CD14-positive monocyte (primary cell): ENCODE measurements around the gene MGARP. TPM values are rescaled to one million over a fixed set of nuclear protein-coding genes. Genes with fewer than 3 reads are reported as not detected.

Source experiments
- DNase-seq, 3 donors: peaks; one replicate each; pipeline ENCODE4 v3.0.0-alpha.2; 2011 to 2022
- H2AFZ ChIP-seq: 2 replicates; pipeline ENCODE4 v1.6.0; 2012; ENCODE audit warnings: mild to moderate bottlenecking, low read depth, low read length, inconsistent platforms; ENCODE audit not compliant: insufficient read depth, poor library complexity, severe bottlenecking
- H3K27ac ChIP-seq, 2 donors: 1 replicate in 1 of 2; 2 replicates in 1 of 2; pipeline ENCODE4 v1.5.1; 2012 to 2013; ENCODE audit warnings: low read length in 2 of 2, control low read depth in 1 of 2, inconsistent platforms in 1 of 2, low read depth in 1 of 2, mild to moderate bottlenecking in 1 of 2
- H3K27me3 ChIP-seq, 2 donors: one replicate each; pipeline versions ENCODE4 v1.6.0 to v1.6.1; 2011 to 2013; ENCODE audit warnings: low read length in 2 of 2; ENCODE audit not compliant: control insufficient read depth in 2 of 2, insufficient read depth in 2 of 2
- H3K36me3 ChIP-seq, 2 donors: replicated peaks in 1 of 2; 1 replicate in 1 of 2; 2 replicates in 1 of 2; pipeline versions ENCODE4 v1.5.1 to v1.6.1; 2012 to 2013; ENCODE audit warnings: low read length in 2 of 2, control low read depth in 1 of 2, inconsistent platforms in 1 of 2, mild to moderate bottlenecking in 1 of 2; ENCODE audit not compliant: insufficient read depth in 2 of 2, control insufficient read depth in 1 of 2
- H3K4me1 ChIP-seq, 2 donors: 1 replicate in 1 of 2; 2 replicates in 1 of 2; pipeline versions ENCODE4 v1.5.1 to v1.6.1; 2012 to 2013; ENCODE audit warnings: low read length in 2 of 2, control low read depth in 1 of 2, inconsistent platforms in 1 of 2, mild to moderate bottlenecking in 1 of 2, moderate library complexity in 1 of 2; ENCODE audit not compliant: insufficient read depth in 2 of 2, control insufficient read depth in 1 of 2
- H3K4me2 ChIP-seq: replicated peaks from 2 replicates; pipeline ENCODE3; 2012; ENCODE audit warnings: low read length, moderate library complexity, mild to moderate bottlenecking; ENCODE audit not compliant: poor library complexity, severe bottlenecking; ENCODE audit errors: extremely low read depth
- H3K4me3 ChIP-seq, 3 experiments: fragments of 200-600 bp in 1 of 3; sonication (generic) in 1 of 3; replicated peaks in 1 of 3; 1 replicate in 2 of 3; 2 replicates in 1 of 3; pipeline ENCODE4 v1.5.1; 2011 to 2013; ENCODE audit warnings: low read length in 3 of 3, mild to moderate bottlenecking in 3 of 3, control low read depth in 2 of 3, low read depth in 2 of 3, inconsistent platforms in 1 of 3, moderate library complexity in 1 of 3
- H3K79me2 ChIP-seq: 2 replicates; pipeline ENCODE4 v1.6.0; 2012; ENCODE audit warnings: mild to moderate bottlenecking, control low read depth, inconsistent platforms, low read length, moderate library complexity; ENCODE audit not compliant: insufficient read depth
- H3K9ac ChIP-seq: 2 replicates; pipeline ENCODE4 v1.6.0; 2017; ENCODE audit warnings: low read length, mild to moderate bottlenecking; ENCODE audit not compliant: insufficient read depth, poor library complexity, severe bottlenecking
- H3K9me3 ChIP-seq, 2 donors: replicated peaks in 1 of 2; 1 replicate in 1 of 2; 2 replicates in 1 of 2; pipeline versions ENCODE4 v1.5.1 to v1.6.1; 2012 to 2013; ENCODE audit warnings: low read length in 2 of 2, control low read depth in 1 of 2; ENCODE audit not compliant: control insufficient read depth in 1 of 2, insufficient read depth in 1 of 2
- H4K20me1 ChIP-seq: 2 replicates; pipeline ENCODE4 v1.6.0; 2012; ENCODE audit warnings: mild to moderate bottlenecking, low read length, control low read depth, moderate library complexity; ENCODE audit not compliant: insufficient read depth
- H3K27ac Mint-ChIP-seq, 7 donors: one replicate each; pipeline ENCODE4 v1.8.0; 2020; ENCODE audit warnings: mild to moderate bottlenecking in 7 of 7, mixed read lengths in 7 of 7, moderate library complexity in 6 of 7, inconsistent platforms in 2 of 7
- H3K27me3 Mint-ChIP-seq, 3 donors: one replicate each; pipeline ENCODE4 v1.8.0; 2021 to 2022; ENCODE audit warnings: low read depth in 3 of 3, mild to moderate bottlenecking in 3 of 3, mixed read lengths in 3 of 3, moderate library complexity in 3 of 3, inconsistent platforms in 1 of 3
- H3K36me3 Mint-ChIP-seq, 2 donors: one replicate each; pipeline ENCODE4 v1.8.0; 2020; ENCODE audit warnings: mixed read lengths in 2 of 2, inconsistent platforms in 1 of 2, mild to moderate bottlenecking in 1 of 2
- H3K4me1 Mint-ChIP-seq: one replicate; pipeline ENCODE4 v1.8.0; 2020; ENCODE audit warnings: mild to moderate bottlenecking, mixed read lengths
- H3K4me3 Mint-ChIP-seq, 2 donors: one replicate each; pipeline ENCODE4 v1.8.0; 2020; ENCODE audit warnings: mild to moderate bottlenecking in 2 of 2, mixed read lengths in 2 of 2, moderate library complexity in 1 of 2
- H3K9me3 Mint-ChIP-seq, 7 donors: one replicate each; pipeline ENCODE4 v1.8.0; 2020 to 2022; ENCODE audit warnings: mixed read lengths in 7 of 7, mild to moderate bottlenecking in 6 of 7, moderate library complexity in 6 of 7, inconsistent platforms in 2 of 7
- CTCF ChIP-seq: fragments of 200-600 bp; IDR thresholded peaks from one replicate; pipeline ENCODE4 v1.8.0; 2022; ENCODE audit warnings: antibody characterized with exemption, mild to moderate bottlenecking
- WGBS: methylation state at CpG from one replicate; pipeline ENCODE4 v1.1.5; 2013; ENCODE audit warnings: missing lambda C conversion rate; ENCODE audit not compliant: insufficient coverage; 5-methylcytosine and 5-hydroxymethylcytosine counted together
- intact Hi-C, 2 donors: fragments of 100-400 bp; cut with micrococcal nuclease; formaldehyde crosslinking; loops; one replicate each; pipeline versions ENCODE4 v1.15.0 to v1.15.1; 2023
- polyA plus RNA-seq, 3 donors: library from polyadenylated mRNA; depleted of rRNA in 1 of 3; unstranded in 2 of 3; stranded (reverse) in 1 of 3; fragments of 300-500 nt in 2 of 3; fragments of >200 nt in 1 of 3; fragmentation: Illumina TruSeq in 2 of 3; gene quantifications; 1 replicate in 2 of 3; 2 replicates in 1 of 3; pipeline ENCODE4 v1.2.3, GENCODE V29; 2012 to 2021

The MGARP gene
- polyA plus RNA-seq, 3 donors: 0.19 TPM; not detected in 2

- H3K27me3 ChIP-seq: no peaks in the 10 kb centered on the region
- no peak overlapping the region for H2AFZ ChIP-seq
- H3K4me2 ChIP-seq: no peak overlapping the region
- no peaks in the 10 kb centered on the region for H3K9me3 Mint-ChIP-seq
- H3K9ac ChIP-seq: no peak overlapping the region
- H3K27ac ChIP-seq: no peak overlapping the region
- H3K27me3 Mint-ChIP-seq: peaks cover 0 to 2% (median 1%) of the 10 kb centered on the region in 3 donors
- no peak overlapping the region for H3K27ac Mint-ChIP-seq
- H3K4me3 ChIP-seq: no peak overlapping the region
- no peaks in the 10 kb centered on the region for H3K36me3 ChIP-seq
- intact Hi-C loops: loop anchor here (5.0 to 10.0 kb wide), 3 partner anchors 55 to 132 kb away; partner anchors contain the start of gene ELF2 (in 1 of the 2)
- no peaks in the 10 kb centered on the region for H3K9me3 ChIP-seq
- H3K36me3 Mint-ChIP-seq: no peaks in the 10 kb centered on the region
- no CpG with 5 or more reads among the region's 3 CpGs for WGBS
- H3K79me2 ChIP-seq: no peaks in the 10 kb centered on the region
- peaks cover 2 to 5% of the 10 kb centered on the region in 2 donors for H3K4me1 ChIP-seq
- no peaks in the 10 kb centered on the region for H4K20me1 ChIP-seq
- peaks cover 13% of the 10 kb centered on the region for H3K4me1 Mint-ChIP-seq
- peak; percentile 83 for TF ChIP-seq CTCF
- DNase-seq: peak; percentile 21 to 52 (median 51)
- no peak overlapping the region for H3K4me3 Mint-ChIP-seq
Observed at GRCh38 chr4:139229534-139230039, 50.4 kb downstream of the MGARP start.

- Histone ChIP-seq H3K4me1 (peaks cover 6 to 13% of the 10 kb centered on the region in 2 donors), H4K20me1 (no peaks in the 10 kb centered on the region), H3K36me3 (no peaks in the 10 kb centered on the region), H2AFZ (peak overlapping the region; percentile 31), H3K27ac (no peak overlapping the region), H3K9ac (no peak overlapping the region), H3K79me2 (no peaks in the 10 kb centered on the region), H3K9me3 (no peaks in the 10 kb centered on the region), H3K4me3 (no peak overlapping the region), H3K27me3 (no peaks in the 10 kb centered on the region), H3K4me2 (no peak overlapping the region)
- 20% methylated on average over 1 of the region's 2 CpGs for WGBS
- no peak overlapping the region for H3K4me3 Mint-ChIP-seq
- H3K4me1 Mint-ChIP-seq: peaks cover 18% of the 10 kb centered on the region
- intact Hi-C loops: loop anchor here (5.0 to 10.0 kb wide), 3 partner anchors 53 to 131 kb away; partner anchors contain the start of gene ELF2 (in 1 of the 2)
- H3K9me3 Mint-ChIP-seq: peaks cover 0 to 2% (median 0%) of the 10 kb centered on the region in 7 donors
- no peak overlapping the region for H3K27ac Mint-ChIP-seq
- H3K36me3 Mint-ChIP-seq: no peaks in the 10 kb centered on the region
- DNase-seq: peak; percentile 24 to 54 (median 53)
- TF ChIP-seq CTCF: peak; percentile 36
- peaks cover 0 to 2% (median 1%) of the 10 kb centered on the region in 3 donors for H3K27me3 Mint-ChIP-seq
Observed at GRCh38 chr4:139227729-139228404, 52.2 kb downstream of the MGARP start.
